SH-SY5Y (cell line): Measurements from ENCODE around the gene CNGA3.

Experiments
- GATA2 ChIP-seq: IDR thresholded peaks from 2 replicates; pipeline ENCODE4 v1.6.1; 2011; ENCODE audit warnings: mild to moderate bottlenecking, low read depth, low read length
- GATA3 ChIP-seq: IDR thresholded peaks from 2 replicates; pipeline ENCODE4 v1.6.1; 2011; ENCODE audit warnings: low read depth, mild to moderate bottlenecking, low read length, moderate library complexity

DNA sequence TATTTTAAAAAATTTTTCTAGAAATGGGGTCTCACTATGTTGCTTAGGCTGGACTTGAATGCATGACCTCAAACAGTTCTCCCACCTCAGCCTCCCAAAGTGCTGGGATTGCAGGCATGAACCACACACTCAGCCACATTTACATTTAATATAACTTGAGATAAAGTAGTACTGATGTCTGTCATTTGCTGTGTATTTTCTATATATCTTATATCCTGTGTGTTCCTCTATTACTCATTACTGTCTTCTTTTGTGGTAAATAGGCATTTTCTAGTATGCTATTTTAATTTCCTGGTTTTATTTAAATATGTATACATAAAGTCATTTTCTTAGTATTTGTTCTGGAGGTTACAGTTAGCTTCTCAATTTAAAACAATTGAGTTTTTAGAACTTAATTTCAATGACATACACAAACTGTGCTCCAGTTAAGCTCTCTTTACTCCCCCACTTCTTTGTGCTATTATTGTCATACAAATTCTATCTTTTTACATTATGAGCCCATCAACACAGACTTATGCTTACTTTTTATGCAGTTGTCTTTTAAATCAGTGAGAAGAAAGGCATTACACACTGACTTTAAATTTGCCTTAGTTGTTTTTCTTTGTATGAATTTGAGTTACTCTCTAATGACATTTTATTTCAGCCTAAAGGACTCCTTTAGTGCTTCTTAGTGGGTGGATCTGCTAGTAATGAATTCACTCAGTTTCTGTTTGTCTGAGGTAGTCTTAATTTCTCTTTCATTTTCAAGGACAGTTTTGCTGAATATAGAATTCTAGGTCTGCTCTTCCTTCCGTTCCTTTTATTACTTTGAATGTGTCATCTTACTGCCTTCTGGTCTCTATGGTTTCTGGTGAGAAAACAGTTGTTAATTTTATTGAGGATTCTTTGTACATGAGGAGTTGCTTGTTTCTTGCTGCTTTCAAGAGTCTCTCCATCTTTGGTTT is 92.2 kb downstream of the CNGA3 start:
- TF ChIP-seq GATA3: no peak
- no peak for TF ChIP-seq GATA2
